Measurements from ENCODE around the gene TP53BP2.

The TP53BP2 gene

GRCh38 chr1:223751696-223752095, 94.1 kb downstream of the TP53BP2 start:
- no peak overlapping the region for H3K27ac ChIP-seq (replicated peaks)
- DNase-seq (ENCODE audit: low read depth in 1 of 2, low spot score in 1 of 2) = no peak
- TF ChIP-seq SPI1 (IDR thresholded peaks at IDR 0.05; ENCODE audit: borderline replicate concordance, low read depth) = no peak
- TF ChIP-seq POLR2AphosphoS5 (IDR thresholded peaks at IDR 0.05; ENCODE audit: low read depth) = no peak
- TF ChIP-seq CTCF (IDR thresholded peaks at IDR 0.05; ENCODE audit: insufficient read depth, low read length) = no peak
- no peaks in the 10 kb centered on the region for H3K27me3 ChIP-seq (ENCODE audit: insufficient read depth, poor library complexity, severe bottlenecking)
- no peak overlapping the region for H3K4me3 ChIP-seq (replicated peaks; ENCODE audit: insufficient read depth, low read length)

GRCh38 chr1:223750730-223751570, 94.8 kb downstream of the TP53BP2 start:
- H3K27me3 ChIP-seq (ENCODE audit: insufficient read depth, poor library complexity, severe bottlenecking) = no peaks in the 10 kb centered on the region
- no peak overlapping the region for H3K27ac ChIP-seq (replicated peaks)
- no peak overlapping the region for H3K4me3 ChIP-seq (replicated peaks; ENCODE audit: insufficient read depth, low read length)
- TF ChIP-seq POLR2AphosphoS5 (IDR thresholded peaks at IDR 0.05; ENCODE audit: low read depth) (no peak), CTCF (IDR thresholded peaks at IDR 0.05; ENCODE audit: insufficient read depth, low read length) (no peak), GABPA (IDR thresholded peaks at IDR 0.05; ENCODE audit: low read depth) (no peak), SPI1 (IDR thresholded peaks at IDR 0.05; ENCODE audit: borderline replicate concordance, low read depth) (no peak), REST (IDR thresholded peaks at IDR 0.05; ENCODE audit: insufficient replicate concordance, low read depth) (no peak)
- DNase-seq (ENCODE audit: low read depth in 1 of 2, low spot score in 1 of 2) = no peak

GRCh38 chr1:223748773-223749733, 96.7 kb downstream of the TP53BP2 start:
- DNase-seq (ENCODE audit: low read depth in 1 of 2, low spot score in 1 of 2) = peak; percentile 29 to 42
- no peak overlapping the region for H3K27ac ChIP-seq (replicated peaks)
- TF ChIP-seq CTCF (IDR thresholded peaks at IDR 0.05; ENCODE audit: insufficient read depth, low read length) = peak; percentile 76
- no peak for TF ChIP-seq GABPA (IDR thresholded peaks at IDR 0.05; ENCODE audit: low read depth)
- H3K27me3 ChIP-seq (ENCODE audit: insufficient read depth, poor library complexity, severe bottlenecking) = no peaks in the 10 kb centered on the region
- H3K4me3 ChIP-seq (replicated peaks; ENCODE audit: insufficient read depth, low read length) = peak overlapping the region; percentile 45

- no peak overlapping the region for H3K4me3 ChIP-seq (replicated peaks; ENCODE audit: insufficient read depth, low read length)
- no peaks in the 10 kb centered on the region for H3K27me3 ChIP-seq (ENCODE audit: insufficient read depth, poor library complexity, severe bottlenecking)
- no peak for TF ChIP-seq GABPA (IDR thresholded peaks at IDR 0.05; ENCODE audit: low read depth)
- no peak overlapping the region for H3K27ac ChIP-seq (replicated peaks)
- DNase-seq (ENCODE audit: low read depth in 1 of 2, low spot score in 1 of 2) = no peak
Observed at GRCh38 chr1:223748405-223748772, 97.4 kb downstream of the TP53BP2 start.
